HepG2 (cell line): ENCODE results near the gene CBX2. TPM values are rescaled to one million over a fixed set of nuclear protein-coding genes. Genes with fewer than 3 reads are reported as not detected.

Experiments
- CREB1 ChIP-seq, 2 experiments: fragments of 450-650 bp in 1 of 2; IDR thresholded peaks; 2 replicates each; pipeline ENCODE4 v1.6.1; 2016 to 2017; ENCODE audit warnings: control low read depth in 1 of 2, mild to moderate bottlenecking in 1 of 2, missing compliant biosample characterization in 1 of 2, missing genetic modification characterization in 1 of 2
- GLI4 ChIP-seq: sonication (generic); formaldehyde crosslinking; IDR thresholded peaks from 2 replicates; pipeline ENCODE4 v1.5.1; 2020; ENCODE audit warnings: missing genetic modification reagents, mild to moderate bottlenecking, moderate library complexity, borderline replicate concordance
- HHEX ChIP-seq: IDR thresholded peaks from 2 replicates; pipeline ENCODE4 v1.6.1; 2016; ENCODE audit warnings: control low read depth
- HNRNPUL1 ChIP-seq: fragments of 200-400 bp; formaldehyde crosslinking; IDR thresholded peaks from 2 replicates; pipeline ENCODE4 v1.6.1; 2017; ENCODE audit warnings: low read depth, mild to moderate bottlenecking, low read length, moderate library complexity
- HOXA9 ChIP-seq: sonication (generic); formaldehyde crosslinking; IDR thresholded peaks from 2 replicates; pipeline ENCODE4 v1.8.1; 2022; ENCODE audit warnings: missing genetic modification reagents, mild to moderate bottlenecking, moderate library complexity, borderline replicate concordance
- KDM2A ChIP-seq: sonication (generic); formaldehyde crosslinking; IDR thresholded peaks from 2 replicates; pipeline ENCODE4 v1.4.0; 2020; ENCODE audit warnings: low read depth, missing genetic modification reagents, borderline replicate concordance
- NCOA2 ChIP-seq: sonication (generic); formaldehyde crosslinking; IDR thresholded peaks from 2 replicates; pipeline ENCODE4 v1.8.0; 2022; ENCODE audit warnings: inconsistent platforms
- NR1H2 ChIP-seq: sonication (generic); formaldehyde crosslinking; IDR thresholded peaks from 2 replicates; pipeline ENCODE4 v1.8.1; 2022; ENCODE audit warnings: low read depth, missing genetic modification reagents, borderline replicate concordance
- ONECUT2 ChIP-seq: sonication (generic); formaldehyde crosslinking; IDR thresholded peaks from 2 replicates; pipeline ENCODE4 v1.4.0; 2020; ENCODE audit warnings: missing genetic modification reagents
- PCBP2 ChIP-seq: fragments of 200-400 bp; formaldehyde crosslinking; optimal IDR thresholded peaks from 2 replicates; pipeline ENCODE3; 2018; ENCODE audit warnings: low read length, low read depth; ENCODE audit not compliant: poor library complexity, severe bottlenecking
- PHF21A ChIP-seq: sonication (generic); formaldehyde crosslinking; IDR thresholded peaks from 2 replicates; pipeline ENCODE4 v1.5.0; 2020; ENCODE audit warnings: mild to moderate bottlenecking, missing genetic modification reagents
- PLRG1 ChIP-seq: fragments of 450-650 bp; conservative IDR thresholded peaks from 2 replicates; pipeline ENCODE4 v1.6.1; 2016
- PRPF4 ChIP-seq: fragments of 200-400 bp; formaldehyde crosslinking; IDR thresholded peaks from 2 replicates; pipeline ENCODE4 v1.6.1; 2016; ENCODE audit warnings: low read length, low read depth; ENCODE audit not compliant: poor library complexity, severe bottlenecking
- SUZ12 ChIP-seq: fragments of 150-350 bp; IDR thresholded peaks from 2 replicates; pipeline ENCODE4 v1.6.1; 2014; ENCODE audit warnings: low read depth, low read length
- THAP7 ChIP-seq: sonication (generic); formaldehyde crosslinking; IDR thresholded peaks from 2 replicates; pipeline ENCODE4 v1.8.1; 2023; ENCODE audit warnings: mild to moderate bottlenecking, missing genetic modification reagents
- ZNF10 ChIP-seq: sonication (generic); formaldehyde crosslinking; IDR thresholded peaks from 2 replicates; pipeline ENCODE4 v1.4.0; 2020; ENCODE audit warnings: mild to moderate bottlenecking, low read depth, missing genetic modification reagents, borderline replicate concordance
- ZNF24 ChIP-seq: fragments of 450-650 bp; IDR thresholded peaks from 2 replicates; pipeline ENCODE4 v1.6.1; 2017; ENCODE audit warnings: antibody characterized with exemption, mild to moderate bottlenecking
- ZNF251 ChIP-seq: sonication (generic); formaldehyde crosslinking; IDR thresholded peaks from 2 replicates; pipeline ENCODE4 v1.9.0; 2021; ENCODE audit warnings: mild to moderate bottlenecking, missing genetic modification reagents
- ZNF274 ChIP-seq: sonication (generic); formaldehyde crosslinking; IDR thresholded peaks from 2 replicates; pipeline ENCODE4 v1.5.1; 2020; ENCODE audit warnings: mild to moderate bottlenecking, missing genetic modification reagents
- ZNF878 ChIP-seq: sonication (generic); formaldehyde crosslinking; IDR thresholded peaks from 2 replicates; pipeline ENCODE4 v1.8.1; 2023; ENCODE audit warnings: mild to moderate bottlenecking, missing genetic modification reagents, moderate library complexity
- ZZZ3 ChIP-seq: sonication (generic); formaldehyde crosslinking; IDR thresholded peaks from 2 replicates; pipeline ENCODE4 v1.4.0; 2020; ENCODE audit warnings: missing genetic modification reagents, mild to moderate bottlenecking, borderline replicate concordance
- polyA plus RNA-seq, 8 experiments: library from polyadenylated mRNA; depleted of rRNA in 3 of 8; stranded (reverse) in 7 of 8; unstranded in 1 of 8; fragments of >200 nt; fragmentation: Illumina TruSeq in 4 of 8; extraction: Trizol in 4 of 8; gene quantifications; 2 replicates each; pipeline versions ENCODE4 v1.2.1 to v1.2.3, GENCODE V29; 2011 to 2016; ENCODE audit warnings: low read depth in 4 of 8, missing spikeins in 1 of 8, mixed read lengths in 1 of 8; ENCODE audit not compliant: insufficient read depth in 1 of 8
- total RNA-seq, 5 experiments: library from RNA; depleted of rRNA; stranded (reverse); fragments of >200 nt; fragmentation: Illumina TruSeq; extraction: Trizol; gene quantifications; 2 replicates each; pipeline ENCODE4 v1.2.3, GENCODE V29; 2016; ENCODE audit warnings: low read depth in 1 of 5
- TF ChIP-seq, protein P1 (sequence below): sonication (generic); formaldehyde crosslinking; IDR thresholded peaks from 2 replicates; pipeline ENCODE4 v1.4.0; 2020; ENCODE audit warnings: missing genetic modification reagents, mild to moderate bottlenecking, borderline replicate concordance
- TF ChIP-seq, protein P2 (sequence below): sonication (generic); formaldehyde crosslinking; IDR thresholded peaks from 2 replicates; pipeline ENCODE4 v1.4.0; 2020; ENCODE audit warnings: mild to moderate bottlenecking, missing genetic modification reagents
- TF ChIP-seq, protein P3 (sequence below): sonication (generic); formaldehyde crosslinking; IDR thresholded peaks from 2 replicates; pipeline ENCODE4 v1.4.0; 2020; ENCODE audit warnings: mild to moderate bottlenecking, missing genetic modification reagents

Gene CBX2
- total and polyA plus RNA-seq, 2 of the 13 experiments (the other 11 are each of a cell fraction or from before 2014, with no cell fraction given): 14.5 to 31.1 TPM

- TF ChIP-seq ZNF10 (CRISPR knock-in tag): no peak
- no peak for TF ChIP-seq SUZ12
- TF ChIP-seq ZNF24: no peak
- no peak for TF ChIP-seq ZNF878 (CRISPR knock-in tag)
- TF ChIP-seq ZNF251: no peak
- TF ChIP-seq ONECUT2 (CRISPR knock-in tag): no peak
- TF ChIP-seq GLI4 (CRISPR knock-in tag): 0 out of 2 replicates have a peak, but pooled peaks have one; percentile 5
- no peak for TF ChIP-seq CREB1 (IDR thresholded peaks at IDR 0.05)
- TF ChIP-seq CREB1 (CRISPR knock-in tag; IDR thresholded peaks at IDR 0.05): no peak
- TF ChIP-seq ZNF274 (CRISPR knock-in tag): no peak; the same call in 1 of the 2 replicates
- TF ChIP-seq ZZZ3: no peak; the same call in 1 of the 2 replicates
- no peak for TF ChIP-seq PHF21A (CRISPR knock-in tag)
- TF ChIP-seq HNRNPUL1: no peak
- no peak for TF ChIP-seq HOXA9 (CRISPR knock-in tag)
- no peak for TF ChIP-seq THAP7
- TF ChIP-seq, protein P1, sequence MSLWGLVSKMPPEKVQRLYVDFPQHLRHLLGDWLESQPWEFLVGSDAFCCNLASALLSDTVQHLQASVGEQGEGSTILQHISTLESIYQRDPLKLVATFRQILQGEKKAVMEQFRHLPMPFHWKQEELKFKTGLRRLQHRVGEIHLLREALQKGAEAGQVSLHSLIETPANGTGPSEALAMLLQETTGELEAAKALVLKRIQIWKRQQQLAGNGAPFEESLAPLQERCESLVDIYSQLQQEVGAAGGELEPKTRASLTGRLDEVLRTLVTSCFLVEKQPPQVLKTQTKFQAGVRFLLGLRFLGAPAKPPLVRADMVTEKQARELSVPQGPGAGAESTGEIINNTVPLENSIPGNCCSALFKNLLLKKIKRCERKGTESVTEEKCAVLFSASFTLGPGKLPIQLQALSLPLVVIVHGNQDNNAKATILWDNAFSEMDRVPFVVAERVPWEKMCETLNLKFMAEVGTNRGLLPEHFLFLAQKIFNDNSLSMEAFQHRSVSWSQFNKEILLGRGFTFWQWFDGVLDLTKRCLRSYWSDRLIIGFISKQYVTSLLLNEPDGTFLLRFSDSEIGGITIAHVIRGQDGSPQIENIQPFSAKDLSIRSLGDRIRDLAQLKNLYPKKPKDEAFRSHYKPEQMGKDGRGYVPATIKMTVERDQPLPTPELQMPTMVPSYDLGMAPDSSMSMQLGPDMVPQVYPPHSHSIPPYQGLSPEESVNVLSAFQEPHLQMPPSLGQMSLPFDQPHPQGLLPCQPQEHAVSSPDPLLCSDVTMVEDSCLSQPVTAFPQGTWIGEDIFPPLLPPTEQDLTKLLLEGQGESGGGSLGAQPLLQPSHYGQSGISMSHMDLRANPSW: no peak; the same call in 1 of the 2 replicates
- TF ChIP-seq HHEX (CRISPR knock-in tag): no peak
- TF ChIP-seq PLRG1: no peak
- TF ChIP-seq NCOA2 (CRISPR knock-in tag): no peak
- TF ChIP-seq, protein P2, sequence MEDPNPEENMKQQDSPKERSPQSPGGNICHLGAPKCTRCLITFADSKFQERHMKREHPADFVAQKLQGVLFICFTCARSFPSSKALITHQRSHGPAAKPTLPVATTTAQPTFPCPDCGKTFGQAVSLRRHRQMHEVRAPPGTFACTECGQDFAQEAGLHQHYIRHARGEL: peak; percentile 13; the same call in 1 of the 2 replicates
- no peak for TF ChIP-seq PCBP2
- 0 out of 2 replicates have a peak, but pooled peaks have one; percentile 21 for TF ChIP-seq KDM2A
- TF ChIP-seq, protein P3, sequence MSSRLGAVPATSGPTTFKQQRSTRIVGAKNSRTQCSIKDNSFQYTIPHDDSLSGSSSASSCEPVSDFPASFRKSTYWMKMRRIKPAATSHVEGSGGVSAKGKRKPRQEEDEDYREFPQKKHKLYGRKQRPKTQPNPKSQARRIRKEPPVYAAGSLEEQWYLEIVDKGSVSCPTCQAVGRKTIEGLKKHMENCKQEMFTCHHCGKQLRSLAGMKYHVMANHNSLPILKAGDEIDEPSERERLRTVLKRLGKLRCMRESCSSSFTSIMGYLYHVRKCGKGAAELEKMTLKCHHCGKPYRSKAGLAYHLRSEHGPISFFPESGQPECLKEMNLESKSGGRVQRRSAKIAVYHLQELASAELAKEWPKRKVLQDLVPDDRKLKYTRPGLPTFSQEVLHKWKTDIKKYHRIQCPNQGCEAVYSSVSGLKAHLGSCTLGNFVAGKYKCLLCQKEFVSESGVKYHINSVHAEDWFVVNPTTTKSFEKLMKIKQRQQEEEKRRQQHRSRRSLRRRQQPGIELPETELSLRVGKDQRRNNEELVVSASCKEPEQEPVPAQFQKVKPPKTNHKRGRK: no peak
- TF ChIP-seq PRPF4: no peak
- TF ChIP-seq NR1H2 (CRISPR knock-in tag): no peak
Observed at GRCh38 chr17:79789943-79790804, 12.2 kb downstream of the CBX2 start (continued).
